Muscle of arm (tissue), 12 donors: ENCODE data around the gene CHI3L1. TPM values are rescaled to one million over a fixed set of nuclear protein-coding genes. Genes with fewer than 3 reads are reported as not detected.

ENCODE experiments used
- DNase-seq: peaks from one replicate; pipeline ENCODE4 v3.0.0-alpha.2; 2013
- polyA plus RNA-seq, 12 donors: library from polyadenylated mRNA; unstranded; fragments of 120-200 nt; gene quantifications; one replicate each; pipeline ENCODE4 v1.2.1, GENCODE V29; 2013; ENCODE audit not compliant: insufficient read length in 12 of 12

Gene CHI3L1
- polyA plus RNA-seq, 12 donors: 0.16 to 4.6 (median 0.78) TPM; not detected in 2

DNA sequence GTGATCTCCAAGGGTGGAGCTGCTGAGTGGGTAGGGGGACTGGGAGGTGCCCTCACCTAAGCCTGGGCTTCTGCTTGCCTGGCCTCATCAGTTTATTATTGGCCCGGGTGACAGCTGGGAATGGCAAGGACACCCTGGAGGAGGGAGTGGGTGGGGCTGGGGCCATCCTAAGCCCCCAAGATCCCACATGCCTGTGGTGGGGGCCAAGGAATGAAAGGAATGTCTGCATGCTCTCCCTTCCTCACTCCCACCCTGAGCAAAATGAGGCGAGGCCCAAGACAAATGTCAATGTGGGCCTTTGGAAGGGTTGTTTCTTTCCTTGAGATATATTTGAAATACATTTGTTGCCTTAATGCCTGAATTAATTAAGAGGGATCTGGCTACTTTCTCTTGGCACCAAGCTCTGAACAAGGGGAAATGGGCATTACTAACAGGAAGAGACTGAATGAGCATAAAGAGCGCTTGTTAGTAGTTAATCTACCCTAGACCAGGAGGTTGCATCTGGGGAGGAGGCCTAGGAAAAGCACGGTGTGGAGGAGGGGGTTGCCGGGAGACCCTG, 19.7 kb upstream of the CHI3L1 start:
- no peak for DNase-seq

DNA sequence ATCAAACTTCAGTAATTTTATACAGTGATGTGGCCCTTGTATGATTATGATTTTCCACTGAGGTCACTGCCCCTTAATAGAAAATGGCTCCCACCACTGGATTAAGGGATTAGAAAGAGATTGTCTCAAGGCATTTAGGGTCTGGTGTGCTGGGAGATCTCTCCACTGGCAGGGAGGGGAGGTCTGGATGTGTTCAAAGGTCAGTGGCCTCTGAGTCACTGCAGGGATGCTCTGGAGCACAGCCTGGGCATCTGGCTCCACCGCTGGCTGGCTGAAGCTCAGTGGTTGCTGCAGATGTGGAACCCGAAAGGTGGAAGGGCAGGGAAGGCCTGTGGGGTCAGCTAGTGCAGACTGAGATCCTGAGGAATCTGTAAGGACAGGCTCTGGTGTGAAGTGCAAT, 18.3 kb upstream of the CHI3L1 start:
- DNase-seq: no peak

DNA sequence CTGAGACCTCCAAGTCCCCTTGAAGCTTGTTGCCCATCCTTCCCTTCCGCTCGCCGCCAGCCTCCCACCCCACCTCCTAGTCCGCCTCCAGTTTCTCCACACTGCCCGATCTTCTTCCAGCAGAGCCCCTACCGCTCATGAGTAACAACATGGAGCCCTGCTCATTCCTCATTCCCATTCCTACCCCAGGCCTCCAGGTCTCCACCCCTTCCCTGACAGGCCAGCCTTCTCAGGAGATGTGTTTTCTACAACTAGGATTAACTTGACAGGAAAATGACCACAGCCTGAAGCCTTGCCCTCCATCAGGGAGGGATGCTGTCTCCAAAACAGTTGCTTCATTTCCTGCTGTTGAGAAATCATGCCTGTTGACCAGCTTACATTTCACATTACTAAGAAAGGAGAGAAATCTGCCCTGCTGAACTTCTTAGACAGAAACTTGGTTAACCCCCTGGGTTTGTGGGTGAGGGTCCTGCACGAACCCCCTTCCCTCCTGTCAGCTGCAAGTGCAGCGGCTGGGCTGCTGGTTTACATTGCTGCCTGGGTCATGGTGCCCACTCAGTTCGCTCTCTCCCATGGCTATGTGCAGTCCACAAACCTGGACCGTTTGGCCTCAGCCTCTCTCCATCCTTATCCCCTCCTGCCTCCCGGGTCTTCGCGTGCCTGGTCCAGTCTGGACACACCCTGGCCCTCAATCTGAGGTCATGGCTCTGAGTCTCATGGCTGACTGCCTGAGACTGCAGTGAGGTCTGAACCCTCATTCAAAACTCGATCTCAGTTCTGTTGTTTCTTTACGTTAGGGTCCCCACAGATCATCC, 16.1 kb upstream of the CHI3L1 start:
- no peak for DNase-seq

GRCh38 chr1:203201516-203202205, 15.2 kb upstream of the CHI3L1 start:
- DNase-seq: no peak

DNA sequence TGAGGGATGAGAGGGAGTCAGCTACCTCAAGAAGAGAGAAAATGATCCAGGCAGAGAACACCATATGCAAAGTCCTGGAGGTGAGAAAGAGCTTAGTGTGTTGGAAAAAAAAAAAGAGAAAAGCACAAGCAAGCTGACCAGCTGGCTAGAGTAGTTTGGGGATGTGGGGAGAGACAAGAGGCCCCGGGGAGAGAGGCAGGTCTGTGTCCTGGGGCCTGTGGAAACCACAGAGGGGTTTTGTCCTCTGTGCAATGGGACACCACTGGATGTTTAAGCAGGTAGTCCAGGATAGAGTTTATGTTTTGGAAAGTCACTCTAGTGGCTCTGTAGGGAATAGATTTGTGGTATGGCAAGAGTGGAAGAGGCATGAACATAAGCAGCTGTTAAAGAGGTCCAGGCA, 14.4 kb upstream of the CHI3L1 start:
- no peak for DNase-seq

DNA sequence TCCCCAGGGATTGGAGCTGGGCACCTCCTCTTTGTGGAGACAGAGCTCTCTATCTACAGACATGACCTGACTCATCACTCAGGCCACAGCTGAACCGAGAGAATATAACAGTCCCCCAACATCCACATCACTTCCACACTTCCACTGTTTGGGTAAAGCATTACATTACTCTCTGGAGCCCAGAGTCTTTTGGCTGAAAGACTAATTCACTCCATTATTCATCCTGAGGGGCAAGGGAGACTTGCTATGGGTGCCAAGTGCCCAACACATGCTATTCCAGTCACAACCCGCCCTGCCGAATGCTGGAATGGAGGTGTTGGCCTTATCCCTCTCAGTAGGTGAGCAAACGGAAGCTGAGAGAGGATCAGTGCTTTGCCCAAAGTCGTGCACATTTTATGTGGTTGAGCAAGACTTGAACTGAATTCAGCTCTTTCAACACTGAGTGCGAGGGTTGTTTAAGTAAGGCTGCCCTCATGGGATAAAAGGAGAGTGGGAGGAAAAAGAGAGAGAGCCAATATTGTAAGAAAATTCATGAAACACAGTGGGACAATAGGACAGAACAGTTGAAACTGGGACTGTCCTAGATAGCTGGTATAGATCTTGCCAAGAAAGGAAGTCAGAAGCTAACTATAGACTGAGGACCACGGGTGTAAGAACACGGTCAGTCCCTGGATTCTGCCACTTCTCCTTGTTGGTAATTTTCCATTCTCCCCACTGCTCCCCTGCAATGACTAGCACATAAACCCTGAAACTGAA, 13.5 kb upstream of the CHI3L1 start:
- DNase-seq: no peak

GRCh38 chr1:203199481-203199815, 12.9 kb upstream of the CHI3L1 start:
- DNase-seq: no peak

DNA sequence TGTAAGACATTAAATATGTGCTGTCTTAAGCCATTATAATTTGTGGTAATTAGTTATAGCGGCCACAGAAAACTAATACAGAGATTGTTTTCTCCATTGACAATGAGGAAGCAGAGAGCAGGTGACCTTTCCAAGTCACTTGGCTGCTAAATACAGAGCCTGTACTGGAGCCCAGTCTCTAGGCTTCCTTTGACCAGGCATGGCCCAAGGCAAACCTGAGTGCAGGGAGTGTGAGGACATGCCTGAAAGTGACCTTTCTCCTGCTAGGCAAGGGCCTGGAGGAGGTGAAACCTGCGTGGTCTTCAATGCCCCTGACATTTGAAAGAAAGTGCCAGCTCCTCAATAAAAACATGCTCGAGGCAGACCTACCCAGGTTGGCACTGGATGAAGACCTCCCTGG, 12.5 kb upstream of the CHI3L1 start:
- DNase-seq: no peak

- no peak for DNase-seq
Measured at GRCh38 chr1:203197625-203198024, 11.1 kb upstream of the CHI3L1 start.

DNA sequence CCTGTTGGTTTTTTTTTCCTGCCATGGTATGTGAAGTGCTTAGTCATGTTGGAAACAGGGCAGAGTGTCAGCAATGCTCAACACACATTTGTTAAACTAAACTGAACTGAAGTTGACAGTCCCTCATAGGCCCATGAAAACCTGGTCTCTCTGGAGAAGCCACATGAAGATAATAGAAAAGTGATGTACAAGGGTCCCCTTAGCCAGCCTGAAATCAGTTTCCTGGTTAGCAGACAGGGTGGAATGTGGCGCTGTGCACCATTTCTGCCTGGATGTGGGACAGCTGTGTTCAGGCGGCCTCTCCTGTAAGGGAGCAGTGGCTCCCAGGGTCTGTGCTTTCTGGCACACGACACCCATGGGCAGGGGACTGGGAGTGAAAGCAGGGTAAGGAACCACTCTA, 9.9 kb upstream of the CHI3L1 start:
- DNase-seq: no peak

GRCh38 chr1:203190949-203191348, 4.4 kb upstream of the CHI3L1 start:
- no peak for DNase-seq

DNA sequence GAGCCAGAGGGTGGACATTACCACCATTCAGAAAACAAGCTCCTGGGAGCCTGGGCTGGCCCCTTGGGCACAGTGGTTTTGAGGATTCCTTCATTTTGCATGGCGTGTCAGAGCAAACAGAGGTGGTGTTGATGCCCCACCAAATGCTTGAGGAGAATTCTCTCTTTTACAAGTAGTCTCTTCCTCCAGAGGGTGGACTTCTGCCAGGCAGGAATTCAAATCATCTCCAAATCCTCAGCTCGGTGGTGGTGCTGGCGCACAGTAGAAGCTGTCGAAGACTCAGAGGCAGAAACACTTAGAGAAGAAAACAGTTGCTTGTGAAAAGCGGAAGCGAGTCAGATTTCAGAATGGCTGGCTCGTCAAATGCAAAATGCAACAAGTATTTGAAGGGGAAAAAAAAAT, 3.4 kb upstream of the CHI3L1 start:
- no peak for DNase-seq

DNA sequence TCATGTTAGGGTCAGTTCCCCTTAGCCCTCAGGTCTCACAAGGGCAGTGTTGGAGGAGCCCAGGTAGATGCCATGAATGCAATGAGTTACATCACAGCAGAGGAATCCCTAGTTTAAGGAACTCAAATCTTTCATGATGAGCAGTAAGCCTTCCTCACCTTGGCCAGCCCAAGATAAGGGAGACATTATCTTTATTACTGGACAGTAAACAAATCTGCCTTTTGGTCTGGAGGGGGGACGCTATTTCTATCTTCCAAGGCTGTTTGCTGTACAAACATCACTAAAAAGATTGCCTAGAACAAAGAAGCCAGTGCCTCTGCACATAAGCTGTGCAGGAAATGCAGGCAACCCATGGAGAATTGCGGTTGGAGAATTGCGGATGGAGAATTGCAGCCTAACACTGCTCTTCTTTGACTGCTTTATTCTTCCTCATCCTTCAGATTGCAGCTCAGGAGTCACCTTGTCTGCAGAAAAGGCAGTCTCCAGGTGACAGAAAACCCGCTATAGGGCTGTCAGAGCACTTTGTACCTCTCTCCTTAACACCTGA, 2.3 kb upstream of the CHI3L1 start:
- DNase-seq: no peak

DNA sequence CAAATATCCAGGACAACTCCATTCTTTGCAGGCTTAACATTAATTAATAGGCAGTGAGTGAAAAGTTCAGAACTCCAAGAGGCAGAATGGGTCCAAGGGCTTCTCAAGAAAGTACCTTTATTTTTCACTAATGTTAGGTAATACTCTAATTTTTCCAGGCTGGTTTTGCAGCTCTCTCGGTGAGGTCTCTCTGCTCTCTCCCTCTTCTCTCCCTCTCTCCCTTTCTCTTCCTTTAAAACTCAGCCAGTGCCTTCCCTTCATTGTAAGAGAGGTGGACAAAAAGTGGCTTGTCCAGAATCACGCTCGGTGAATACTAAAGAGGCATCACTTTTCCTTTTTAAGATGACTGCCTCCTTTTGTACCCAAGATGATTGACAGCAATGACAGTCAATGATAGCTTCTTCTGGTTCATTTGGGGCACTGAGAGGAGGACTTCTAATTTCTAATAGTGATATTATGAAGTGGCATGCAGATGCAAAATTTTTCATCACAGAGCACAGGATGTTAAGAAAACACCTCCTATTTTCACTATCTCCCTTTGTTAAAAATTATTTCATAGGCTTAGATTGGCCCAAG, 1.3 kb upstream of the CHI3L1 start:
- DNase-seq: no peak

DNA sequence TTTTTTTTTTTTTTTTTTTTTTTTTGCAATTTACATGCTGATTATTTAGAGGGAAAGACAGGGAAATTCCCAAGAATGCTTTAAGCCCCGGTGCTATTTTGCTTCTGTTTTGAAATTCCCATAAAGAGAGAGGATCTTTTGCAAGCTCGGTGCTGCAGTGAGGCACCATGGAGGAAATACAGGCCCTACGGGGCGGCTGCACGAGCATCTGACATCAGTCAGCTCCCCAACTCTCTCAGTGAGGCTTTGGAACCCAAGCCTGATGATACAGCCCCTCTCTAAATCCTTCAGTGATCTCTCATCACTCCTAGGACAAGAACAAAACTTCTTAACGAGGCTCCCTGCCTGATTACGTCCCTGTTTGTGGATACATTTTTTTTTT, 791 bp upstream of the CHI3L1 start:
- DNase-seq: no peak

DNA sequence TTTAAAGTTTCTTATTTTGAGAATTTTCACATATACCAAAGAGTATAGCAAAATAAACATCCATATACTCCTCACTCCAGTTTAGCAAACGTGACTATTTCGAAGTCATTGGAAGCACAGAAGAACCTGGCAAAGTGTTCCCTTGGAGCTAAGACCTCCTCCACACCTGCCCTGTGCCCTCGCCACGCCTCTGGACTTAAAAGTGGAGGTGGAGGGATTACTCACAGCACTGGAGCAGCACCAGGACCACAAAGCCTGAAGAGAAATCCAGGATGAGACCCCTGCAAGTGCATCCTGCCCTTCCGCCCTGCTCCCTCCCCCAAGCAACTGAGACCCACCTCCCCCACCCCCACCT, 436 bp downstream of the CHI3L1 start:
- no peak for DNase-seq

- no peak for DNase-seq
Measured at GRCh38 chr1:203185585-203185984, 919 bp downstream of the CHI3L1 start.

DNA sequence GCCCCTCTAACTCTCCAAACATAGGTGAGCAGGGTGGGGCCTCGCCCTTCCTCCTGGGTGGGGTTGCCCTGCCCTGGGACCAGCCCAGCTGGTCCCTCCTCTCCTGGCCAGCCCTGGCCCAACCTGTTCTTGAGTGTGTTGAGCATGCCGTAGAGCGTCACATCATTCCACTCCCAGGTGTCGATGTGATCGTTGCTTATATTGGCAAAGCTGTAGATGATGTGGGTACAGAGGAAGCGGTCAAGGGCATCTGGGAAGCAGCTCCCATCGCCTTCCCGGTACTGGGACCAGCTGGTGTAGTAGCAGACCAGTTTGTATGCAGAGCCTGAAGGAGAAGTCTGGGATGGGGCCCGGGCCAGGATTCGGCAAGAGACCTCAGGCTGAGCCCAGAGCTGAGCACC, 1.4 kb downstream of the CHI3L1 start:
- no peak for DNase-seq

- no peak for DNase-seq
Measured at GRCh38 chr1:203184467-203184866, 2.0 kb downstream of the CHI3L1 start.

DNA sequence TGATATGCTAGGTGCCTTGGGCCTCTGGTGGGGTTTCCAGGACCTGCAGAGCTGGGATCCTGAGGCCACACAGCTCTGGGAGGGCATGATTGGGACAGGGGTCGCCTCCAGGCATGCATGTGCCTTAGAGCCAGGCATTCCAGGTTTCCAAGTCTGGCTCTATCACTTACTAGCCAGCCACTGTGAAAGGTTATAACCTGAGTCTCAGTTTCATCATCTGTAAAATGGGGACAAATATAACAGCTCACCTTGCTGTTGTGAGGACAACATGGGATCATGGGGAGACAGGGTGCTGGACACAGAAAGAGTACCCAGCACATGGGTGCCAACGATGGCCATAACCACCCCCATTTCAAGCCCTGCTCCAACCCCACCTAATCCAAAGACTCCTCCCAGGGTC, 2.7 kb downstream of the CHI3L1 start:
- no peak for DNase-seq

- no peak for DNase-seq
Measured at GRCh38 chr1:203182387-203182953, 4.0 kb downstream of the CHI3L1 start.
